GM04504 (cell line): ENCODE measurements around the gene SPOCK1.

Experiments used
- DNase-seq: peaks from one replicate; pipeline ENCODE4 v3.0.0-alpha.2; 2012; ENCODE audit warnings: low read depth

SPOCK1 gene

DNA sequence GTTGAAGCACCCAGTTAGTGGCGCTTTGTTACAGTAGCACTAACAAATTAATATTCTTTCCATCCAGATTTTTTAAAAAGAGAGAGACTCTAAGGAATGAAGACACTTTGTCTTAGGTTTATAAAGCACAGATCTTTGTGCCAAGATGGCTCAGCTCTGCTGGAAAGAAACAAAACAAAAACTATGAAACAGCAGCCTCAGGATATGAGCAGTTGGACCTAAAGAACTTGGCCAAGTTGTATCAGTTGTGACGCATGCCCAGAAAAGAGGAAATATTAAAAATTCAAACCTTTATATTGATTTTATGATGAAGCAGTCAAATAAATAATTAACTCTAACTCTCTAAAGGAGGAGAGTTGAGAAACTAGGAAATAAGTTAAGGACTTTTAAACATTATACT is 427.2 kb downstream of the SPOCK1 start:
- DNase-seq, result no peak

DNA sequence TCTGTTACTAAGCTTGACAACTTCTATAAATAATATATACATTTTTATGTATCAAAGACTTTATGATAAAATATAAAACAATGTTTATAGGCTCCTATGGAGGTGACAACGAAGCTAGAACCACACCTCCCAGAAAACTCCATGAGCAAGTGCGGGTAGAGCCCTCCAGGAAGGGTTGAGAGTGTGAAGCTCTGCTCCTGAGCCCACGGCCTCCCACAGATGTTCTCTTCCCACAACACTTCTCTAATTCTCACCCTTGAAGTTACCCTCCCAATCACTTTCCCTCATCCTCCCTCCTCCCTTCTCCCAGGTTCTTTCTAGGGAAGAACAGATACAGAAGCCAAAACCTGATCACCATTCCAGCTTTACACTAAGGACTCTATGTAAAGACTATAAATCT is 427.6 kb downstream of the SPOCK1 start:
- DNase-seq, result no peak

DNA sequence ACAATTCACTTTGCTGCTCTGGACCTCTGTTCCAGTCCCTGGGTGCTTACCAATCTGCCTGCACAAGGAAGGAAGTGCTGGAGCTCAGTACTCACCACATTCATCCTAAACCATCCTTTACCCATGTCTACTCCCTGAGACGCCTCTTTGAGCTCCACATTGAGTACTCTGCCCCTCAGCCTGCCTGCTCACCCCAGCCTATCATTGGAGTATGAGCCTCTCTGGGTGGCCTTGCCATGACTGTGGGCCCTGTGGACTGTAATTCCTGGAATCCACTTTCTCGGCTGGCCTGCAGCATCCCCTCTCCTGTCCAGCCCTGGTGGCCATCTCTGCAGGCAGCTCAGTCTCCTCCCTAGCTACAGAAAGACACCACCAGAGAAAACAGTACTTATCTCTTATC is 428.6 kb downstream of the SPOCK1 start:
- DNase-seq, result no peak

DNA sequence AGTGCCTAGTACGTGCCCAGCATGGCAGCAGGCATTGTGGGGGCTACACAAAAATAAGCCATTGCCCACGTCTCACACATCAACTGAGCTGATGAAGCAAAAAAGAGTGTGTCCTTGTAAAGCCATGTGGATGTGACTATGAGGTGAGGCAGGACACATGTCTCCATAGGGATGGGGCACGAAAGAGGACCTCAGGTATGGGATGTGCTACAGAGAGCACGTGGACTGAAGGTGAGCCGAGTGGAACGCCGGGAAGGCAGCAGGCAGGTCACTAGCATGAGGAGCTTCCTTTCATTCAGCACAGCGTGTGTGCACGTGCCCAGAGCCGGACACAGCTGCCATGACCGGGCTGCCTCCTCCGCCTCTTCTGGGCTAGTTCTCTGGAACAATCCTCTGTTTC is 429.8 kb downstream of the SPOCK1 start:
- DNase-seq, result no peak

DNA sequence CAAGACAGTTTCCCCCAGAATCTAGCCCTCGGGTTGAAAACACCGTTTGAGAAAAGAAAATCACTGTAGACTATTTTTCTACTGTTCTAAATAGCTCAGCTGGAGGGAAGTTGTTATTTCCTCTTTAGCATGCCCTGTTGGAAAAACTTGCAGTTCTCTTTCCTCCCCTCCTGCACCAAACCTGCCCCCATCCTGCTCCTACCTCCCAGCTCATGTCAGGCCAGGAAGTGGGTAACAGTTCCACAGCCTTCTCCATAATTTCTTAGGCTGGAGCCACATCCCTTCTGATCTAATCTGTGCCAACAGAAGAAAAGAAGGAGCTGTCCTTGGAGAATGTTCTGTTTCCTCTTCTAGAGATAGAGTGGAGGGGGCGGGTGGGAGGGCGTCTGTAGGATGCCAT is 437.7 kb downstream of the SPOCK1 start:
- no peak for DNase-seq

DNA sequence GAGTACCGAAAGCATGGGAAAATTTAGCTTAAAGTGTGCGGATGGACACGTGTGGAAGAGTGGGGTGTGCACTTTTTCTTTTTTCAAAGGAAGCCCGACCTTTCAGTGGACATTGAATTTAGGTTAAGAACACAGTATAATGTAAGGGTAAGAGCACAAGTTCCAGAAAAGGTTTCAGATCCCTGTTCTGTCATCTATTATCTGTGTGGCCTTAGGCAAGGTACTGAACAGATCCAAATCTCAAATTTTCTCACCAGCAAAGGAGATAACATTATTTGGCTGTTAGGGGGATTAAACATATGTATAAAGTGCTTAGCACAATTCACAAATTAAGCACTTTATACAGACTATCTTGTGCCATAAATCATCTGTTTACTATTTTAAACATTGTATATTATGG is 441.0 kb downstream of the SPOCK1 start:
- no peak for DNase-seq

DNA sequence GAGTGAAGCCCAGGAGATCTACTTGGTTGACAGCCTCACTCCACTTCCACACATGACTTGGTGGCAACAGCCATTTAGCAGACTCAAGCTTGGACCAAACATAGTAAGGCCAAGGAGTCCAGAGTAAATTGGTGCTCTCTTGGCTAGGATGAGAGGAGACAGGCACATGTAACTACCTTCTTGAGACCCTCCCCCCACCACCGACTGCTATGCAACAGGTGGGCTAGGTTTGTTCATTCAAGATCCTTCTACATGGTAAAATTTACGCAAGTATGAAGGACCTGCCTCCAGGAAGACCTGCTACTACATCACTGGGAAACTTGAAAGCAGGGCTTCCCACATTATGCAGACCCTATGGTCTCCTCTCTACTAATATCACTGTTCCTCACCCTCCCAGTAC is 442.4 kb downstream of the SPOCK1 start:
- DNase-seq, result no peak

DNA sequence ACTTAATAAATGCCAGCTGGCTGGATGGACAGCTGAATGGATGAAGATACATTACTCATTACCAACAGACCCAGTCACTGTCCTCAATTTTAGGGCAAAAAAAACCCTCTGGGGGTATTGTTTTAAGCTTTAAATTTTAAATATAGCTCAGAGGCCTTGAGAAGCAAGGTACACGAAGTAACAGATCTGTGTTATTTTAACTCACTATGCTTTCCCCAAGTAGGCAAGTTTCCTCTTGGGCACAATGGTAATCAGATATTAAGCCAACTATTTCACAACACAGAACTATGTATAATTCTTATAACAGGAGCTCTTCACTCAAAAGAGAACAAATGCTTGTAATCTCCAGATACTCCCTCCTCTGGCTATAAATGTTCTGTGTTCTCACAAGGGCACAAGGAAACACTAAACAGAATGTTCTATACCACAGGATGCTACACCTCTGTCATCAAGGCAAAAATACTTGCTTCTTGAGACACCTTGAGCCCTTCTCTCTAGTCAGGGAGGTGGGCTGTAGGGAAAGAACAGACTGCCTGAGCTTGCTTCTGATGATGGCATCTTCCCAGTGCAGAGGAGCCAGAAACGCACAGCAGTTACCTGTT is 443.8 kb downstream of the SPOCK1 start:
- DNase-seq, result no peak

DNA sequence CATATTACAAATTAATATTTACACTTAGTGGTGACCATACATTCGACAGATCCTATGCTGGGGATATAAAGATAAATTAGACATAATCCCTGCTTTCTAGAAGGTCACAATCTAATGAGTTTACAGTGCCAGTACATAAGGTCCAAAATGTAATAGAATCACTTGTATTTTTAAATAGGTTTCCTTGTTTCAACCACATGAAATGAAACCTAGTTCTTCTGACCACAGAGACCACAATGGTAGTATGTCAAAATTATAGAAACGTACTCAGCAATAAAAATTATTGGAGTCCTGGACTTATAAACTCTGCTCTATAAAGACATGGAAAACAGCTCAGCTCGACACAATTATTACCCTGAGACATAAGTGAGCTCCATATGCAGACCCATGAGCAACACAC is 444.3 kb downstream of the SPOCK1 start:
- no peak for DNase-seq

DNA sequence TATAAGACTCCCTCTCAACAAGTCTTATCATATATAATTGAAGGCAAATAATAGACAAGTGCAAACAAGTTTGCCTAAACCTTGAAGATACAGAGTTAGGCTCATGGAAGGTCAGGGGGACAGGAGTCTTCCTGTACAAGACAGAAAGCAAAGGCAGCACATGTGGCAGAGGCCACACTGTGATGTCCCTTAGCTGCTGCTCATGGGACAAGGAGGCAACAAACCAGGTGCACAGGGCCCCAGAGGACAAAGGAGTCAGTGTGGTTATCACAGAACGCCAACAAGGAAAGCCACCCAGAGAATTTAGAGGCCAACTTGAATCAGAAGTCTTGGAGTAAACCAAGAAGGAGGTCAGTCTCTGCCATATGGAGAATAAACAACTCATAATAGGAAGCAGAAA is 444.8 kb downstream of the SPOCK1 start:
- DNase-seq, result no peak

DNA sequence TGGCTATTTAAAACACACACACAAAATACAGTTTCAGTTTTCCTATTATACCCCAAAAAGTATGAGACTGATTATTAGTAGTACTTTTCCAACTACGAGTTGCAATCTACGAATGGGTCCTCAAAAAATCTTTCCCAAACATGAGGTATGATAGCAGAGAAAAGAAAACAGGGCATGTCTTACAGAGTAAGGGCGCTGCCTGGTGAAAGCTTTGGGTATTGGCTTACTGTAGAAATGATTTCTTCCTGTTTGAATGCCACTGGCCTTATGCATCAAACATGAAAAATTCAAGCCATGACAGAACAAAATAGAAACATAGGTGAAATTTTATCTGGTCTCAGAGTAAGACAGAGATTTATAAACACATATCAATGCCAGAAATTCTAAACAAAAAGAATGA is 448.0 kb downstream of the SPOCK1 start:
- DNase-seq, result no peak

DNA sequence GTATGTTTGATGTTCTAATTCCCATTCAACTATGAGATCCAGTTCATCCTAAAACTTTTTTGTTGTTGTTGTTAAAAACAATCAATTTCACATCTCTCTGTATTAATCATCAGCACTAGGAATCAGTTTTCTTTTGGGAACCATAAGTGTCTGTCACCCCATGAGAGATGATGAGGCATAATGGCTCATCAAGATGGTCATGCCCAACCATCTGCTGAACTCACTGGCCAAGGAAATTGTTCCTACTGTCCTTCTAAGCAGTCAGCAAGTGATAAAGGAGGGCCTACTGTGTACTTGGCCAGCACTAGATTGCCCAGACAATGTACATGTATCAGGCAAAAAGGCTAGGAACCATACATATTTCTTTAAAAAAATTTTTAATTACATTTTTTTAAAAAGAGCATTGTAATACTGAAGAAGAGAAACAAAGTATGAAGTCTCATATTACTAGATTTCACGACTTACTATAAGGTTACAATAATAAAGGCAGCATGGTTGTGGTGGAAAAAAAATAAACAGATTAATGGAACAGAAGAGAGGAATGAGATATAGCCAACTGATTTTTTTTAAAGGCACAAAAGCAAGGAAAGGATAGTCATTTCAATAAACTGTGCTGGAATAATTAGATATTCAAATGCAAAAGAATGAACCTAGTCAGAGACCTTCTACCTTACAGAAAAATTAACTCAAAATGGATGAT is 458.3 kb downstream of the SPOCK1 start:
- DNase-seq, result no peak

DNA sequence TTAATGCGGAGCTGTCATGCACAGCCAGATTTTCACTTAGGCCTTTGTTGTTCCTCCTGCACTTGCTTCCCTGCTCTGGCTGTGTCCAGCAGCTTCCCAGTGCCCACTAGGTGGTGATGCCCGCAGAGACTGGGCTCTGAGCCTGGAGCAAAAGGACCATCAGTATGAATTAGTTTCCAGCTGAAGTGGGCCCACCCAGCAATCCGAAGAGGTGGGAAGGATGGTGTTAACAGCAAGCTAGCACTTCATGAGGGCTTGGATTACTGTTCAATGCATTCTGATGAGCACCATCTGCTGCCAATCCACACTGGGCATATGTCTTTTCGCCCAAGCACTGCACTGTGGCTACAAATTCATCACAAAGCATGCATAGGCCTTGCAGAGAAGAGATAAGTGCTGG is 459.1 kb downstream of the SPOCK1 start:
- no peak for DNase-seq

DNA sequence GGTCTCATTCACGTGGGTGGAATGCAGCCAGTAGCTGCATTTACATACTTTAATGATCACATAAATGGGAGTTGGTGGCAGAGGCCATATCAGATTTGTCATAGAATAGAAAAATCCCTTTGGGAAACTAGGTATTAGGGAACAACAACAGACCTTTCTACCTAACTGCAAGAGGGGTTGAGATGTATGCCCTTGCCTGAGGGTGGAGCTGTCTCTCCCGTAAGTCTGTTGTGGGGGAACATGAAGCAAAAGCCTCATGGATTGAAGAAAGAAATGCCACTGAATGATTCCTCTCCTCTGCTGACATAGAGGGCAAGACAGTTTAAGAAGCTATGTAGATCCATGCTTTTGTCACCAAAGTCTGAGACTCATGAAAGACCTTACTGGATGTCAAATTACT is 461.3 kb downstream of the SPOCK1 start:
- DNase-seq, result no peak

DNA sequence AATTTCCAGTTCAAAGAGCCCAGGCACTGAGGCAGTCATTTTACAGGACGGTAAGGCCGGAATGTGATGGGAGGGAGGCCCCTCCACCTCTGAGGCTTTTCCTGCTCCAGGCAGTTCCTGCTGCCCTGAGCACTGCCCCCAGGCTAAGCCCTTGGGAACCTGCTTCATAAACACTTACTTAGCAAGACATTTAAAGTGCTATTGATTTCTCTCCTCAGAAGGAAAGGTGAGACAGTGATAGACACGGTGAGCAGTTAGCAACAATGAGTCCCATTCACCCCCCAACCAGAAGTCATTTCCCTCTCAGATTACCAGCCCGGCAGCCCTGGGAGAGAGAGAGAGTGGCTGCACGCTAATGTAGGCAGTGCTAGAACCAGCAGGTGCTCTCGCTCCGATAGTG is 462.5 kb downstream of the SPOCK1 start:
- DNase-seq, result no peak

DNA sequence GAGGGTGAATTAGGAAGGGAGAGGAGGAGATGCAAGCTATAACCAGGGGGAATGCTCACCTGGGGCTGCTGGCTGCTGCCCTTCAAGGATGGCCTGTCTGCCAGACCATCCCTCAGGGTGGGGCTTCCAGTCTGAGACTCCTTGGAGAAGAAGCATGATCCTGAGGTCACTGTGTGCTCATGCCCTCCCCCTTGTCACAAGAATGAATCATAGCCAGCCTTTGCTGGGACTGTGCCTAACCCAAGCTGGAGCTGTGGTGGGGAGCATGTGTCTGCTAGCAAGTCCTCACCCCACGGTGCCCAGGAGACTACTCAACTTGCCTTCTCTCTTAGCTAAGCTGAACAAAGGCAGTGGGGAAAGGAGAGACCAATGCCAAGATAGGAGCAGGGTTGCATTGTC is 463.6 kb downstream of the SPOCK1 start:
- DNase-seq, result no peak

DNA sequence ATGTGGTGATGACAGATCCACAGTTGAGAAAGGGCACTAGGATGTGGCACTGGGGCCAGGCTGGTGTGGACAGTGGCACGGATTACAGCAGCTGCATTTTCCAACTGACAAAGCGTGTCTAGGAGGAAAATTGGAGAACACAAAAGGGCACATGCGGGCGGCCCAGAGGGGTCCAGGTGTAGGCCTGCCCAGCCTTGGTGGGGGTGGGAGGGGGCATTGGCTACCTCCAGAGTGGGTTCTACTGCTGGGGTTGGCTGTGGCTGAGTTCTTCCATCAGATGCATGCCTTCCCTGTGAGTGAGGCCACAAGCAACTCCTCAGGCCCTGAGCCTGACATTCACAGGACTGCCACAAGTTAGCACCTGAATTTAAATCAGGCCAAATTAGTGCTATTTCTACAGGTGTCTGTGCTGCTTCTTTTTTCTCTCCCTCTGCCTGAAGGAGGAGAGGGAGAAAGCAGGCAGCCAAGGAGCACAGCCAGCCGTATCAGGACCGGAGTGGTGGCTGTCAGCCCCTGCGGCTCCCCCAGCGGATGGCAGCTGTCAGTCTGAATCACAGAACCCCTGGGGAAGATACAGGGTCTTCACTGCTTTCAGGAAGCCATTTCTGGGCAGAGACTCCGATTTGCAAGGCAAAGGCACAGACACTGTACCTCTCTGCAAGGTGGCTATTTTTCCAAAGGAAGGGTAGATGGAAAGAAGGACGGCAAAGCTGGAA is 464.2 kb downstream of the SPOCK1 start:
- no peak for DNase-seq

DNA sequence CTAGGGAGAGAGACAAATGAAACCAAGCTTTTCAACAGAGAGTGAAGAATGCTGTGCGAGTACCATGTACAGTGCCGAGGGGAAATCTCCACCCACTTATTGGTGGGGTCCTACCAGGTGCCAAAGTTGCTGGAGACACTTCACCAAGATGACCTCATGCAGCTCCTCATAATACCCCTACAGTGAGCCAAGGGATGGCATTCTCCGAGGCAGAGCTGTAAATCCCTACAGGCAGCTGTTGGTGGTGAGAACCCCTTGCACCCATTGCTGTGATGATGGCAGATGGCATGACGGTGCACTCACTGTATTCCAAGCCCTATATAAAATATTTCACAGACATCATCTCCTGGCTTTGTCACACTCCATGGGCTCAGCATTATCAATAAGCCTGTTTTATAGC is 464.9 kb downstream of the SPOCK1 start:
- DNase-seq, result no peak

DNA sequence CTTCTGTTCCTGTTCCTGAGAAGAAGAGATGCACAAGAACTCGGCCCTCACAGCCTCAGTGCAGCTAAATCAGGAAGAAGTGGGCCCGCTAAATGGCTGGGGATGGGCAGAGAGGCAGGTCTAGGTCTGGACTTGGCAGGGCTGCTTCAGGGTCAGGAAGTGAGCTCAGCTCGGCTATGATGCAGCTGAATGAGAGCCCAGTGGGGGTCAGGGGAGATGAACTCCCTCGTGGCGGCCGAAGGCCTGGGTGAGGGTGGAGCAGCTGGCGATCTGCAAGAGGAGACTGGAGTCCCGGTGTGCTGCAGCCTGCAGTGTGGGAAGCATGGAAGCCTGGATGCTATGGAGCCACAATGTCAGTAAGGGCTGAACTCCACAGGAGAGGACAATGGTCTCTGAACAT is 466.2 kb downstream of the SPOCK1 start:
- no peak for DNase-seq

DNA sequence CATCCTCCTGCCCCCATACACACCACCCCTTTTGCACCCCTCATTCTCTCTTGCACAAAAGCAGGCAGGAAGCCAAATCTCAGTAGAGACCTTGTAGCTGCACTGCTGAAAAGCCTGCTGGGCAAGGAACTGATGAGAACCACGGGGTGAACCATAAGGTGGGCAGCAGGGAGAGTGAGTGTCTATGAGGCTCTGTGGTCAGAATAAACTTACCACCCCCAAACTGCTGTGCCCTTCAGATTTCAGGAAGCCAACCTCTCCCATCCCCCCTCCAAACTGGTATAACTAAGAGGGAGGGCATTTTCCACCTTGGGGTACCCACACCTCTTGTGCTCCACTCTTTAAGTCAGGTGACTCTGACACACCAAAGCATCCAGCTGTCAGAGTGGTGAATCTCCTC is 471.4 kb downstream of the SPOCK1 start:
- DNase-seq, result no peak

DNA sequence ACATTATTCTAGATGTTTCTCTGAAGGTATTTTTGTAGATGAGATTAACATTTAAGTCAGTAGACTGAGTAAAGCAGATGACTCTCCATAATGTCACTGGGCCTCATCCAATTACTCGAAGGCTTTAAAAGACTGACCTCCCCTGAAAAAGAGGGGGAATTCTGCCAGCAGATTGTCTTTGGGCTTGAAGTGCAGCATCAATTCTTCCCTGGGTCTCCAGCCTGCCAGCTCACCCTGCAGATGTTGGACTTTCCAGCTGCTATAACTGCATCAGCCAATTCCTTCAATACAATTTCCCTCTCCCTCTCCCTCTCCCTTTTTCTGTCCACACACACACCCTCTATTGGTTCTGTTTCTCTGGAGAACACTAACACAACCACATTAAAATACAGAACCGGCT is 472.8 kb downstream of the SPOCK1 start:
- no peak for DNase-seq

DNA sequence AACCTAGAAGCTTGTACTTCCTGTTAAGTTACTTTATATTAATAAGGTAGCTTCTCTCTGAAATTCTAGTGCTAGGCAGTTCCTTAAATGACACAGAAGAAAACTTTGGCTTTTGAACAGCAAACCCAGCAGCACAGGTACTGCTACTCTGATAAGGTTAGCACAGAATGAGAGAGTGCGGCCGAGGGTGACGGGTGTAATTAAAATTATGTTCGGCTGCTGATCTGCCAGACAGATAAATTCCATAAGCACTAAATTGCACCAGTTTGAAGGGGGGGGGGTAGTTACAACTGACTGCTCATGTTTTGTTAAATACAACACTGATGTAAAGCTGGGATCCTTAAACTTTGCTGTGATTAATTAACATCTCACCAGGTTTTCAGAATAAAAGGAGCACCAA is 475.1 kb downstream of the SPOCK1 start:
- DNase-seq, result no peak

DNA sequence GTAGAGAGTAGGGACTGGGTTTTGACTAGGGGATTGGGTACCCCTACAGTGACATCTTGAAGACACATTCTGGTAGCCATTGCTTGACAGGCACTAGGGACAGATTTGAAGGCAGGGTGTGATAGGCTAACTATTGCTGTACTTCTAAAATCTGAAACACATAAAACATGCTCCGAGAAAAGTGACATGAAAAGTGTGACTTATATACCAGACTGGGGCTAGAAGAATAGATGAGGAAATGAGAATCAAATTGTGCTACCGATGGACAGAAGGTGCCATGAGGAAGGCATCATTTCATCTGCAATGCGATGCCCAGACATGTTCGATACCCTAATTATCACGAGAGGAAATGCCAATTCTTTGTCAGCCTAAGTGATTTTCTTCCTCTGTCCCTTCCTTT is 475.8 kb downstream of the SPOCK1 start:
- no peak for DNase-seq

DNA sequence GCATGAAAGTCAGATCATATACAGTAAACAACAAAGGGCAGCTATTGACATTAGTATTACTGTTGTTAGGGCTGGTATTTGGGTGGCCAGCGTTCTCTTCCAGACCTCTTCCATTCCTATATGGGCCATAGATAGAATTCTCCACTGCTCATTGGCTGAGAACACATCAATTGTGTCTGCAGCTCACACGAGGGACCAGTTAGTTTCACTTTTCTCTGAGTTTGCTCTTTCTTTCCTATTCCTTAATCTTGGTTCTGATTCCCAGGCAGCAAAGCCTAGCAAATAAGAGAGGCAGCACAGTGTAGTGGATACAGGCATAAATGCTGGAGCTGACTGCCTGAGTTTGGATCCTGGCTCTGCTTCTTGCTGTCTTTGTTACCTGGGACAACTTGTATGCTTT is 476.4 kb downstream of the SPOCK1 start:
- no peak for DNase-seq
